NCI-H146 treated with DMSO at 0.1 percent for 48 hours (cell line): ENCODE results near the gene MOB3A.

Source experiments
- DNase-seq: peaks from one replicate; lab custom pipeline; 2025; ENCODE audit not compliant: unreplicated experiment; lab: John Stamatoyannopoulos, UW

MOB3A gene

DNA sequence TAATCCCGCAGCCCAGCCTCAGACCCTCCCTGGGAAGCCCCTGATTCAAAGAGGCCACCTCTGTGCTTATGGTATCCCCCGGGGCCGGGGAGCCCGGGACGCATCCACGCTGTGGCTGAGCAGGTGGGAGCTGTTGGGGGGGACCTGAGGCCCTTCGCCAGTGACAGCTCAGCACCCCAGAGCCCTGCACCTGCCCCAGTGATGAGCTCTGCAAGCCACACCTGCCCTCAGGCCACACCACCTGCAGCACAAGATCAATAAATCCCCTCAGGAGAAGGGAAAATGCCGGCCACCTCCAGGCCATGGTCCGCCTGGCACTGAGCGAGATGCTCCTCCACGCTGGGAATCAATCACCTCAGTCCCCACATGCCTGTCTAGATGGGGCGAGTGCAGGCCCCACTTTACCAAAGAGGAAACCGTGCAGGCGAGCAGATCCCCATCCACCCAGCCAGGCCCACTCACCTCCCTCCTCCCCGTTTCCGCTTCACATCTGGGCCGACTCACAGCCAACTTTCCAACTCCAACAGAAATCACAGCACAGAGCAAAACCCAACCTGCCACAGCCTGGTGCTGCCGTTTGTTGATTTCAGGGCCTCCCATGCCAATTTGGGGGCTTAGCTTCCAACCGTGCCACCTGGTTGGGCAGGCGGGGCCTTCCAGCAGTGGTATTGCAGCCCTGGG lies 12.8 kb downstream of the MOB3A start:
- peak; percentile 78 for DNase-seq

DNA sequence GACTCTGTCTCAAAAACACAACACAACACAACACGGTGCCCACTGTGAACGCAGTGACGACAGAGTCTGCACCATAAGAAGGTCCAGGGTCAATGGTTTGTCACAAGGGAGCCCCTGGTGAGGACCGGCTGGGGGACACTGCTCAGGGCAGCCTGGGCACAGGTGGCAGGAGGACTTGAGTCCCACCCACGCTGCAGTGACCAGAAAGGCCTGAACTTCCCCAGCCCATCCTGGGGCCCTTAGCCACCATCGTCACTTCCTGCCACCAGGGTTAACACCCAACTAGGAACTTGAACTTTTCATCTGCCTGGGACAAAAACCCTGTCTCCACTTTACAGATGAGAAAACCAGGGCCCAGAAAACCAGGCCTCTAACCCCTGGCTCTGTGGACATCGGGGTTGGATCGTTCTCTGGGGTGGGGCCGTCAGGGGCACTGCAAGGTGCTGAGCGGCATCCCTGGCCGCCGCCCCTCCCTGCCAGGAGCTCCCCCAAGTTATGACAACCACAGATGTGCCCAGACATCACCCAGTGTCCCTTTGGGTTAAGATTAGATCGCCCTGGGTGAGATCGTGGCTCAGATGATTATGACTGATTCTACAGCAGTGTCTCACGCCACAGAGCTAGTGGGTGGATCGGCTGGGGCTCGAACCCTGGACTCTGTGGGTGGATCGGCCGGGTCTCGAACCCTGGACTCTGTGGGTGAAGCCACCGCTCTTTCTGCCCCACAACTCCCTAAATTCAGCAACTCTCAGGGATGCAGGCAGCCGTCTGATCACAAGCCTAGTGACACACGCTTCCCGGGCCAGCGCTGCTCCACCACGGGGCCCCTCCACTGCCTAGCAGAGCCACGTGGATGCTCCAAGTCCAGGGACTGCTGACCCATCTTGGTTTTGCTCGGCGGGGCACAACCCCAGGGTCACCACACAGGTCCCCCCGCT lies 14.0 kb downstream of the MOB3A start:
- no peak for DNase-seq

DNA sequence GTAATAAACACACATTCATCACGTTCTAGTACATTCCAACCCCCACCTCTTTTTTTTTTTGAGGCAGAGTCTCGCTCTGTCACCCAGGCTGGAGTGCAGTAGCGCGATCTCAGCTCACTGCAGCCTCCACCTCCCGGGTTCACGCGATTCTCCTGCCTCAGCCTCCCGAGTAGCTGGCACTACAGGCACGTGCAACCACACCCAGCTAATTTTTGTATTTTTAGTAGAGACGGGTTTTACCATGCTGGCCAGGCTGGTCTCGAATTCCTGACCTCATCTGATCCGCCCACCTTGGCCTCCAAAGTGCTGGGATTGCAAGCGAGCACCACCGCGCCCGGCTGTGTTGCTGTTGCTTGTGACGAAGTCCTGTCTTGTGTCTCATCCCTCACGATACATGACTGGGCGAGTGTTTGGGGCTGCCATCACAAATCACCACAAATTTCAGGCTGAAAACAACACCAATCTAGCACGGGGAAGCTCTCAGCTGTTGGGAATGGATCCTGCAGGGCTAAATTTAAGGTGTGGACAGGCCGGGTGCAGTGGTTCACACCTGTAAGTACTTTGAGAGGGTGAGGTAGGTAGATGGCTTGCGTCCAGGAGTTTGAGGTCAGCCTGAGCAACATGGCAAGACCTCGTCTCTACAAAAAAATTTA lies 15.7 kb downstream of the MOB3A start:
- no peak for DNase-seq

DNA sequence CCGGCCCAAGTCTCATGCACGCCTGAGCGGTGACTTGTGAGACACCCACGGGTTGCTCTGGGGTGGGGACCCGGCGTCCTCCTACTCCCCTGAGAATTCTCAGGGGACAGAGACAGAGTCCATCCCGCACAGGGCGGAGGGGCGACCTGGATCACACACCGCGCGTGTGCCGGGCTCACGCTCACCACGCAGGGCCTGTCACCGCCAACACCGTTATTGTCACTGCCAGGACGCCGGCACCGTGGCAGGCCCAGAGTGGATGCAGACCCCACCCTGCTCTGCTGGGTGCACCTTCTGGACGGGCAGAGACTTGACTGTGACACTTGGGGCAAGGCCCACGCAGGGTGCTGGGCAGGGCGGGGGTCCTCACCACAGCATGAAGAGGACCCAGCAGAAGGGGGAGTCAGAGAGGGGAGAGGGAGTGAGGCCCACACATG lies 16.2 kb downstream of the MOB3A start:
- DNase-seq = no peak

DNA sequence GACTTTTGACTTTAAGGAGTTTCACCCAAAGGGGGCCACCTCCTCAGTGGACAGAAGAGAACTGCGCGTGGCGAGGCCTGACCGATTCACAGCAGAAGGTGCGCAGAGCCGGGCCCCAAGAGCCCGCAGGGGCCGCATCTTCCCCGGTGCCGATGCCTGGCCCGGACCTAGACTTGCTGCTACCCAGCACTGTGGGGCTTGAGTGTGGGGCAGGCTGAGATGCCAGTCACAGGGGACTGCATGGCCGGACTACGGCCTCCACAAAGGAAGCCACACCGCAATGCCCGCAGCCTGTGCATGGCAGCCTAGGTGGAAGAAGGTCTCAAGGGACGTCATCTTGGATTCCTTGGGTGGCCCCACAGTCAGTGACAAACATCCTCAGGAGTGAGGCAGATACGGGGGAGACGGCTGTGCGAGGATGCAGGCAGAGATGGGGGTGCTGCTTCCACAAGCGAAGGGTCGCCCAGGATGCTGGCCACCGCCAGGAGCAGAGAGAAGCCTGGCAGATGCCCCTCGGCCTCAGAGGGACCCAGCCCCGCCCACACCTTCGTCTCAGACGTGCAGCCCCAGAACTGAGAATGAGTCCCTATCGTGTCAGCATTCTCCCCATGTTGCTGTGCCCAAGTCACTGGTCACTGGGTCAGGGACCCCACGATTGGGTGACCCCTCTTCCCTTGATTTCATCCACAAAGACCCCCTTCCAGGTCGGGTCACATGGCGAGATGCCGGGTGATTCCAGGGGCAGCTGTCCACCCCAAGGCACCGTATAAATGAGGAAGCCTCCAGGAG lies 16.9 kb downstream of the MOB3A start:
- DNase-seq = no peak

DNA sequence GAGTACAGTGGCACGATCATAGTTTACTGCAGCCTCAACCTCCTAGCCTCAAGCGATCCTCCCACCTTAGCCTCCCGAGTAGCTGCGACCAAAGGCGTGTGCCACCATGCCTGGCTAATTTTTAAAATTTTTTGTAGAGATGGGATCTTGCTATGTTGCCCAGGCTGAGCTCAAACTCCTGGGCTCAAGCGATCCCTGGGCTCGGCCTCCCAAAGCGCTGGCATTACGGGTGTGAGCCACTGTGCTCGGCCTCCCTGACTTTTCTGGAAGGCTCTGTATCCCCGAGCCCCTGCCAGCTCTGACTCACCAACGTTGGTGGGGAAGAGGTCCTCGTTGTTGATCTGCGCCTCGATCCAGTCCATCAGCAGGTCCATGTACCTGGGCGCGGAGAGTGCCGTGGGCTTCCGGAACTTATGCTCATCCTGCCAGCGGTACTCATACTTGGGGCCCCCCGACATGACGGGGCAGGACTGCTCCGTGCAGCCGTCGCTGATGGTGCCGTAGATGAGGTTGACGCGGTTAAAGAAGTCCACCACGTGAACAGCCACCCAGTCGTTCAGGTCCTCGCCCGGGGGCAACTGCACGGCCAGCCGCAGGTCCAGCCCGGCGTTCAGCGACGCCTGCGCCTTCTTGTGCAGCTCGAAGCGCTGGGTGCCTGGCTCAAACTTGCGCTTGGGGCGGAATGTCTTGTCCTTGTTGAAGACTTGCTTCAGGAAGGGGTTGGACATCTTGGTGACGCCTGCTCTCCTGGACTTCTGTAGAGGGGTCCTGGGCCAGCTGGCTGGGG lies 18.1 kb downstream of the MOB3A start:
- no peak for DNase-seq

DNA sequence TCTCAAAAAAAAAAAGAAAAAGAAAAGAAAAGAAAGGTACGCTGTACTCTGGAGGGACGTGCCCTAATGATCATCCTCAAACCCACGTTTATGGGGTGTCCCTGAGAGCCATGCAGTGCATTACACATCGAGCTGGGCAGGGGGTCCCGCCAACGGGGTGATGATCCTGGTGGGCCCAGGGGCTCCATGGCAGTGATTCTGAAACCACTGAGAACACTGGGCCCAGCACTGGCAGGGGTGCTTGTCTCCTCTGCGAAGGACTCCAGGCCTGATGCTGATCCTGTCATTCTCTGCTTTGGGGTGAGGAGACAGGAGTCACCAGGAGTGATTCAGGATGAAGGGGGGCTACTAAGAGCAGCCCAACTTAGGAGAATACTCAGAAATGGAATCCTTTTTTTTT lies 18.7 kb downstream of the MOB3A start:
- no peak for DNase-seq

DNA sequence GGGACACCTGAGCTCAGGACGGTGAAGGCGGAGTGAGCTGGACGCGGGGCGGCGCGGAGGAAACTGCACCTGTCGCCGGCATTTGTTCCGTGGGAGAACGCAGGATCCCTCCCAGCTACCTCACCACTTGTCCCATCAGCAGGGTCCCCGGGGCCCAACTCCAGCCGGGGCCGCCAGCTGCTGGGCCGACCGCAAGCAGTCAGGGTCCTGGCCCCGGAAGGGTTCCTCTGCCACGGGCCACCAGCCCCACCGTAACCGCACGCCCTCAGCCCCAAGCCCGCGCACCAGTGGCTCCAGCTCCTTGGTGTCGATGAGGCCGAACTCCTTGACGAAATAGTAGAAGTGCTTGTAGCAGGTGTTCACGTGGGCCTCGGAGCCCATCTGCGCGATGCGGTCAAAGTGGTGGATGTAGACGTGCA lies 19.6 kb downstream of the MOB3A start:
- DNase-seq = no peak

DNA sequence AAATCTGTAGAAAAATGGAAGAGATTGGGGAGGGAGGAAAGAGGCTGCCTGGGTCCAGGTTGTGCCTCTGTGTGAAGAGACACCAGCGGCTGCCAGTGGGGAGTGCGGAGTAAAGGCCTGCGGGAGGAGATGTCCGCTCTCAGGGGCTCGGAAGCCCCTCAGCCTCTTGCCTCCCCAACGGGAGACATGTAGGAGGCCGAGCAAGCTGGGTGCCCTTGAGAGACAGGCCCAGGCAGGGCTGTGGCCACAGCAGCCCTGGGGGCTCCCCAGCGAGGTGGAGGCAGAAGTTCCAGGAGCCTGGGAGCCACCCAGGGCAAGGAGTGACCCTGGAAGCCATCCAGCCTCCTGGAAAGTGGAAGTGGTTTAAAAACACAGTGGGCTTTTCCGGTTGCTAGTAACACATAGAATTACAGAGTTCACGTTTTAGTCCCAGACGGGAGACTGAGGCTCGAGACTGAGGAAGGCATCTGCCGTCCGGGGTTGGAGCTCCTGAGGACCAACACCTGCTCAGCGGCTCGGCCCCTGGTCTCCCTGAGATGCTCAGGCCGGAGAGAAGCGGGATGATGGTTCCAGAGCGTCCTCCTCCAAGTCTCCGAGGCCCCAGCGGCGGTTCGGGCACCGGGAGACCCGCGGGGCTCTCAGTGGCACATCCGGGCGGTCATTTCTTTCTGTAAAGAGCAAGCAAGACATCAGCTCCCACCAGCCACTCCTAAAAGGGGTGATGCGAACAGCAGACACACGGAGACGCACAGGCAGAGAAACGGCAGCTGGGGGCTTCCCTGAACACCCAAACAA lies 23.2 kb downstream of the MOB3A start:
- no peak for DNase-seq

DNA sequence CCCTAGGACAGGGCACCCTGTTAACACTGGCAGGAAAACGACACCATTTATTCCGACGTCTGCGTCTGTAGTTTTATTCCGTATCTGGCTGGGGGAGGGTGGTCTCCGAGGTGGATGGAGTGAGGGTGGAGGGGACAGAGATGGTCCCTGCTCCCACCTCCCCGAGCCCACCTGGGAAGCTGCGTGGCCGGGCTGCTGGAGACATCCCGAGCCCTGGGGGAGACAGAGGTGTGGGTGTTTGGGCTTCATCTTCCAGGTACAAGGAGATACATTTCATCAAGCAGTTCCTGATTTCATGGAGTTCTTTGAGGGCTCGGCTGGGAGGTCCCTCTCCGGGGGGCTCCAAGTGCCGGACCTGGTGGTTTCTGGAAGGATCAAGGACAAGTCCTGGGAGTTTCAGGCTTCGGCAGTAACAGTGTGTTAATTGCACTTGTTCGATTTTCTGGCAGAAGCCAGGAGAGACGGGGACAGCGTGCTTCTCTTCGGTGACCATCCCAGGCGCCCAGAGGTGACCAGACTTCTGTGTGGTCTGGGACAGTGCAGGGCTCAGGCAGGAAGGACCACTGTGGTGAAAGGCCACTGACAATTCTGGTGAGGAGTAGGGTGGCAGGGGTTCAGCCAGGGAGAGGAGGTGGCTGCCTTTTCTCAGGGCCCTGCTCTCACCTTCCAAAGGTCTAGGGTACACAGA lies 25.0 kb downstream of the MOB3A start:
- no peak for DNase-seq

DNA sequence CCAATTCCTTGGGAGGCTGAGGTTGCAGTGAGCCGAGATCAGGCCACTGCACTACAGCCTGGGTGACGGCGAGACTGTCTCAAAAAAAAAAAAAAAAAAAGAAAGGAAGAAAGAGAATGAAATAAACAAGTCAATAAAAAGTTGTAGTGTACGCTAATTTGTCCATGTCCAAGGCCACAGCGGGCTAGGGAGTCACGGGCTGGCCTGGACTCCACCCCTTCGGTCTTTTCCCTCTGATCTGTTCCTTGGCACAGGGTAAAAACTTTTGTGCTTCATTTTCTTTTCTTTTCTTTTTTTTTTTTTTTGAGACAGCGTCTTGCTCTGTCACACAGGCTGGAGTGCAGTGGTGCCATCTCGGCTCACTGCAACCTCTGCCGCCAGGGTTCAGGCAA lies 25.7 kb downstream of the MOB3A start:
- DNase-seq = no peak

DNA sequence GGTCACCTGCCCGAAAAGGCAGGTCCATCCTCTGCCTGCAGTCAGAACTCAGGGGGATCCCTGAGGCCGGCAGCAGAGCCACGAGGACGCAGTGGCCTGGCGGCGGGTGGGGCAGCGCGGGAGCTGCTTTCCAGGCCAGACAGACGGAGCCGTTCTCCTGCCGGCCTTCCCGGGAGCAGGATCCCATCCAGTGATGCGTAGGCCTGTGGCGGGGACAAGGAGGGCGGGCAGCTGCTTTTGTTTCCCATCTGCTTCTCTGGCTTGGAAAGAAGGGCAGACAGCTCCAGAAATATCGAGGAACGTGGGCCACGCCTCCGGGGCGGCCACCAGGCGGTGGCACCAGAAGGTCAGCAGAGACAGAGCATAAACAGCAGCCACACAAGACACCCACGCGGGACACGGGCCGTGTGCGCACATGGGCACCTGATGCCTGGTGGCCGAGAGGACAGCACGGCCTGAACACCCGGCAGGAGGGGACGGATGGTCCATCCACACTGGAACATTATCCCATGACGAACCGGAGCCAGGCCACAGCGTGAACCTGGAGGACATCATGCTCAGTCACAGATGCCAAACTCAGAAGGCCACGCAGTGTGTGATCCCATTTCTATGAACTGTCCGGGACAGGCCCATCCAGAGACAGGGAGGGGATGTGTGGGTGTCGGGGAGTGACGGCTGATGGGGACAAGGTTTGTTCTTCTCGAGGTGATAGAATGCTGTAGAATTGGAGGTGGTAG lies 31.2 kb downstream of the MOB3A start:
- no peak for DNase-seq

DNA sequence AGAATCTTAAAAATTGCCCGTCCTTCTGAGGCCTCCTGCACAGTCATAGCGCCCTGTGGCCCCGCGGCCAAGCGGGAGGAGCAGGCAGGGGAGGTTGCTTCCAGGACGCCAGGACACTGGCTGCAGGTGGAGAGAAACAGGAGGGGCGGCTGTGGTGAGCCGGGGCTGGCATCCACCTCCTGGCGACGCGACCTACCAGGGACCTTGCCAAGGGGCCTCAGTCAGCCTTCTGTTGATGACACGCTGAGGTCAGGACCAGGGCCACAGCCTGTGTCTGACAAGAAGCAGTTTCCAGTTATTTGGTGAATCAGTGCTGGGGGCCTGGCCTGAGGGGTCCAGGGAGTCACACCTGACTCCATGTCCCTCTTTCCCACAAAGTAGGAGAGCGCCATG lies 31.7 kb downstream of the MOB3A start:
- DNase-seq = no peak

DNA sequence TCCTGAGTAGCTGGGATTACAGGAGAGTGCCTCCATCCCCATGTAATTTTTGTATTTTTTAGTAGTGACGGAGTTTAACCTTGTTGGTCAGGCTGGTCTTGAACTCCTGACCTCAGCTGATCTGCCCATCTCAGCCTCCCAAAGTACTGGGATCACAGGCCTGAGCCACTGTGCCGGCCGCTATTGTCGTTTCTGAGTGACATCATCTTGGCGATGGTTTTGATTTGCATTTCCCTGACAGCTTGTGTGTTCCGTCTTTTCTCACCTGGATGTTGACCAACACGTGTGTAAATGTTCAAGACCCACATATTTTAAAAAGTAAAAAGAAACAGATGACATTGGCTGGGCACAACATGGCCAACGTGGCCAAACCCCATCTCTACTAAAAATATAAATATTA lies 32.3 kb downstream of the MOB3A start:
- DNase-seq = no peak

DNA sequence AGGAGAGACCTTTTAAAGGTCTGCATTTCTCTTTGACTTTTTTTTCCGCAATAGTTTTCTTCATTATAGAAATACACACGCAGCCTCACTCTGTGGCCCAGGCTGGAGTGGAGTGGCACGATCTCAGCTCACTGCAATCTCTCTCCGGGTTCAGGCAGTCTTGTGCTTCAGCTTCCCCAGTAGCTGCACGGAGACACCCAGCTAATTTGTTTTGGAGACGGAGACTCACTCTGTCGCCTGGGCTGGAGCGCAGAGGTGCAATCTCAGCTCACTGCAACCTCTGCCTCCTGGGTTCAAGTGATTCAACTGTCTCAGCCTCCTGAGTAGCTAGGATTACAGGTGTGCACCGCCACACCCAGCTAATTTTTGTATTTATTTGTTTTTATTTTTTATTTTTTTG lies 33.4 kb downstream of the MOB3A start:
- no peak for DNase-seq

DNA sequence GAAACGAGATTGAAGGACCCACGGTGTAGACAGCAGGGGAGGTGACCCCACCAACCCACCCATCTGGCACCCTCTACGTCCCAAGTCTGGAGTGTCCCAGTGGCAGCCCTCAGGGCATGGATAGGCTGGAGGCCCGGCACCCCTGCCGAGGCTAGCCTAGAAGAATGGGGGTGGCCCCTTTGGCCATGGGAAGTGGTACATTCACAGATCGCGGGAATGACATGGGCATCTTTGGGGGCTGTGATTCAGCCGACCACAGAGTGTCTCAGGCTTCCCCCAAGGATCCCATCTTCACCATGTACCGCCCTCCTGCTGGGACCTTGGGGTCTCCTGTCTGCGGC lies 33.8 kb downstream of the MOB3A start:
- no peak for DNase-seq

DNA sequence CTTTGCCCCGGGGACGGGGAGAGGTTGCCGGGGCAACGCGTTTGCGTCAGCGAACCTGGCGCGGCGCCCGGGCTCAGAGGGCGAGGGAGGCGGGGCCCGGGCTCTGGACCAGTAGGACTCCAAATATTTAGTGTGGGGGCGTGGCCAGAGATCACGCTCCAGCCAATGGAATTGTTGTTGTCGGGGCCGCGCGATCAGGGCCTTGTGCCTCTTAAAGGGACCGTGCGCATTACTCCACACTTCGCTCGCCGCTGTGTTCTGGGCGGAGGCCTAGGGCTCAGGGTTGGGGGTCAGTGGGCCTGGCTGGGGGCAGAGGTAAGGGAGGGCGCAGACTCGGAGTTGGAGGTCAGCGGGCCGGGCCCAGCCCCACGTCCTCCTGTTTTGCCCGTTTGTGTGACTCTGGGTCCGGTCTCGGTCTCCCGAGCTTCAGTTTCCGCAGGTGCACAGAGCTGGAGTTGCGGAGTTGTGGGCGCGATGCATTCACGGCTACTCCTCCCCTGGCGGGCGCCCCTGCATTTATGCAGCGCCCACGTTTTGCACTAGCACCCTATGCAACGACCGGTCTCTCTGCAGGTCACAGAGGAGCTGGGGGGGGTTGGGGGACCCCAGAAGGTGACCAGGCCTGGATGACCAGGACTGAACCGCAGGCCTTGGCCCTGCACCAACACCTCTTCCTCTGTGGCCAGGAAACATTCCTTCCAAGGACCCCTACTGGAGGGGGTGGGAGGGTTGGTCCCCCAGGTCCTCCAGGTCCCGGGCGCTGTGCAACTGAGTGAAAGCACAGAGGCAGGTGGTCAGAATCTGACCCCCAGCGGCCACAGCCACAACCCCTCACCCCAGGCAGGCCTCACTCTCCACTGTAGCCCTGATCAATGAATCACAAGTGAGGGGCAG lies 34.4 kb downstream of the MOB3A start:
- peak; percentile 89 for DNase-seq
